Measurements from ENCODE around the gene EPS8.

DNA sequence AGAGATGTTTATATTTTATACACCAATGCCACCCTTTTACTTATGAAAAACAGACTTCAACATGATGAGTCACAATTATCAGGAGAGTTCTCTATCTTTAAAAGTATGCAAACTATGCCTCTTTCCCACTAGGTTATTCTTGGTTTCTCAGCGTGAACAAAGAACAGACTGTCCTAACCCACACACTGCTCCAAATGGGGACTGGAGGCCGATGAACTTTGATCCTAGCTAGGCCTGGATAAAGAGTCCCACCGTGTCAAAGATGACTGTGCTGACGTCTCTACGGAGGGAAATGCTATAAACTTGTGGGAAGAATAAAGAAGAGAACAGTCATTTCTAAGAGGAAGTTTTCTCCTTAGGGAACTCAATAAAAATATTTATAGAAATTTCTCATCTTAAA lies 160.1 kb downstream of the EPS8 start:
- TF ChIP-seq, protein P1, sequence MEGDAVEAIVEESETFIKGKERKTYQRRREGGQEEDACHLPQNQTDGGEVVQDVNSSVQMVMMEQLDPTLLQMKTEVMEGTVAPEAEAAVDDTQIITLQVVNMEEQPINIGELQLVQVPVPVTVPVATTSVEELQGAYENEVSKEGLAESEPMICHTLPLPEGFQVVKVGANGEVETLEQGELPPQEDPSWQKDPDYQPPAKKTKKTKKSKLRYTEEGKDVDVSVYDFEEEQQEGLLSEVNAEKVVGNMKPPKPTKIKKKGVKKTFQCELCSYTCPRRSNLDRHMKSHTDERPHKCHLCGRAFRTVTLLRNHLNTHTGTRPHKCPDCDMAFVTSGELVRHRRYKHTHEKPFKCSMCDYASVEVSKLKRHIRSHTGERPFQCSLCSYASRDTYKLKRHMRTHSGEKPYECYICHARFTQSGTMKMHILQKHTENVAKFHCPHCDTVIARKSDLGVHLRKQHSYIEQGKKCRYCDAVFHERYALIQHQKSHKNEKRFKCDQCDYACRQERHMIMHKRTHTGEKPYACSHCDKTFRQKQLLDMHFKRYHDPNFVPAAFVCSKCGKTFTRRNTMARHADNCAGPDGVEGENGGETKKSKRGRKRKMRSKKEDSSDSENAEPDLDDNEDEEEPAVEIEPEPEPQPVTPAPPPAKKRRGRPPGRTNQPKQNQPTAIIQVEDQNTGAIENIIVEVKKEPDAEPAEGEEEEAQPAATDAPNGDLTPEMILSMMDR (IDR thresholded peaks at IDR 0.05) = no peak
- TF ChIP-seq EZH2 (IDR thresholded peaks at IDR 0.05; ENCODE audit: borderline replicate concordance, insufficient read depth, low read depth, low read length, poor library complexity, severe bottlenecking) = no peak
